Activated T-cell treated with anti-CD3 and anti-CD28 coated beads for 48 hours (primary cell): ENCODE measurements around the gene DCTN5.
"Not testable (repeated sequence)": the region's sequence is repeated elsewhere in the genome, so short reads cannot be mapped to it uniquely, and the experiment has no call there.

Experiments used
- DNase-seq: peaks from one replicate; pipeline ENCODE4 v3.0.0-alpha.2; 2020; ENCODE audit warnings: low read depth

DCTN5 gene

DNA sequence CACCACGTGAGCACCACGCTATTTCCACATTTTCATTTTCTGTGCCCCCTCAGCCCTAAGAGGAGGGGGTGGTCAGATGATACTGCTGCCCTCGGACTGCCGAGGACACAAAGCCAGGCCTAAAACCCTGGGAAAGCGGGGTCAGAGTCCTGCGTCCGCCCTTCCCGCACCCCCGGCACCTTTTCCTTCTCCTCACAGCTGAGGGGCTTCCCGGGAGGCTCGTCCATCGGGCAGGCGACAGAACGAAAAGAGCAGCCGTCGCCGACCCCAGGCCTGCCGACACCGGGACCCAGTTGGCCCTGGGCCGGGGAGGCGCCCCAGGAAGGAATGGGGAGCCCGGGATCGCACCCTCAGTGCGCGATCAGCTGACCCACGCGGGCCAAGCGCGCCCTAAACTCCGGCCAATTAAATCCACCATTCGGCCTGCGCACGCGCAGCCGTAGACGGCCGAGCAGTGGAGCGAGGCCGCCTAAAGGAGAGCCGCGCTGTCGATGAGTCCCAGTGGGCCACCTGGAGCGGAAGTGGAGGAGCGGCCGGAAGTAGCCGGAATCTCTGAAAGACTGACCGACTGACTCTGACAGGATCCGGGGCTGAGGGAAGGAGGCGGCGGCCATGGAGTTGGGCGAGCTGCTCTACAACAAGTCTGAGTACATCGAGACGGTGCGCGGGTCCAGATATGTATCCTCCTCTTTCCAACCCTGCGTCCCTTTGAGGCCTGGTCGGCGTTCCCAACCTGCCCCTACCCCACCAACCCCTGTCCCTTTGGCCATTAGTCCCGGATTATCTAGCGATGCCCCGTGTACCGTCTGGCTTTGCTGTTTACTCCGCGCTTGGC, at the start of gene DCTN5, which contains the start of gene PALB2:
Gene DCTN5, plus strand, starts transcription at position 536 of the 835 bp plus-strand sequence. Its CDS starts 77 bp downstream, at position 613.
Gene PALB2, minus strand, starts transcription at position 380 of the 835 bp plus-strand sequence. Its CDS starts 153 bp downstream, at position 227.
- DNase-seq, result peak; percentile 88

DNA sequence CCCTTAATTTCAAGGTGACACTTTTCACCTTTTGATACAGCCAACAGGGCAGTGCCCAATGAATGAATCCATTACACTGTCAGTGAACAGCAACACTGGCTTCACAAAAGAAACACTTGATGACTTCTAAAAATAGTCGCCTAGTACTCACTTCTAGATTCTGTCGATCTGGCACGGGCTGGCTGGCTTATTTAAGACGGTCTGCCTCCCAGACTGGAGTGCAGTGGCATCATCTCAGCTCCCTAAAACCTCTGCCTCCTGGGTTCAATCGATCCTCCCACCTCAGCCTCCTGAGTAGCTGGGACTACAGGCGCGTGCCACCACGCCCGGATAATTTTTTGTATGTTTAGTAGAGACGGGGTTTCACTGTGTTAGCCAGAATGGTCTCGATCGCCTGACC, 47.1 kb upstream of the DCTN5 start:
- no peak for DNase-seq

DNA sequence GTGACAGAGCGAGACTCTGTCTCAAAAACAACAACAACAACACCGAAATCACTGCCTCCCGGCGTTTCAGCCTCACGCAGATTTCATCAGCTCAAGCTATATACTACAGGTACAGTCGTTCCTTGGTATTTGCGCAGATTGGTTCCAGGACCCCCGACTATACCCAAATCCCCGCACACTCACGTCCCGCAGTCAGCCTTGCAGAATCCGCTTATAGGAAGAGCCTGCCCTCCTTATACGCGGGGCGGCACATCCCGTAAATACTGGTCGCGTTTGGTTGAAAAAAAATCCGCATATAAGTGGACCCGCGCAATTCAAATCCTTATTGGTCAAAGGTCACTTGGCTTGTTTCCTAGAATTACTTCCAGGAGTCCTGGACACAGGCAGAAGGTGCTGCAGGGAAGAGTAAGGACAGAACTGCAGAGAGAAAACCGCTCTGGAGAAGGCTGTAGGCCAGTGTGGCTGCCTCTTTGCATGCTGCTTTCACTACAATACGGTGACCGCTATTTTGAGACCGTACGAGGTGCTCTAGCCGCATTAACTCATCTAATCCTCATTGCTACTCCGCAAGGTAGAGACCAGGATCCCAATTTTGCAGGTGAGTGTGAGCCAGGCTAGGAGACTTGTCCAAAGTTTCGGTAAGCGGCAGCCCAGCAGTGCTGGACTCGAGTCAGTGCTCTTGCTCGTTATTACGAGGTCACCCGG, 45.9 kb upstream of the DCTN5 start:
- DNase-seq, result no peak

DNA sequence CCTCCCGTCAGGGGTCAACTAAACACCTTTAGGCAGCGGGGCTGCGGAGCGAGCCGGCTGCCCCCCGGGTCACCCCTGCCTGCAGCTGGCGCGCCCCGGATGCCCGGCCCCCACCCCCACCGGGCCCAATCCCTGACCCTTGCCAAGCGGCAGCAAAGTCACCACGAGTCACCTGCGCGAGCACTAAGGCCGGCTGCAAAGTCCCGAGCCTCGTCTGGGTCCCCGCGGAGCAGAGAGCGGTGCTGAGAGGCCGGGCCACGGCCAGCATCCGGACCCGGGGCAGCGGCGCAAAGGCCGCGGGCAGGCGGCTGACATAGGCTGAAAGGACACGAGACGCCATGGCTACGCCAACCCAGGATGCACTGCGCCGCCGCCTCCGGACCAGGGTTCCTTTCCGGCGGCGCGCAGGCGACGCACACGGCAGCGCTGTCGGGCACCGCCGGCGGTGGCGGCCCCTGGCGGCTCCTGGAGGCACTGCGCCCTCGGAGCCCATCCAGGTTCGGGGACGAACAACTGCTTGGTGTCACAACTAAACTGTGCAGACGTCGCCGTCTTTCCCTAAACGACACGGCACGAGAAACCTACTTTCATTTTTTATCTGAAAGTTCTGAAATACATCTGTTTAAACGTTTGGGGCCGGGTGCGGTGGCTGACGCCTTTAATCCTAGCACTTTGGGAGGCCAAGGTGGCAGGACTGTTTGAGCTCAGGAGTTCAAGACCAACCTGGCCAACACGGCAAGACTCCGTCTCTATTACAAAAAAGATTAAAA, 45.1 kb upstream of the DCTN5 start, which contains the start of gene NDUFAB1:
Gene NDUFAB1, minus strand, starts transcription at position 366 of the 770 bp plus-strand sequence. Its CDS starts 26 bp downstream, at position 340.
- peak; percentile 92 for DNase-seq

DNA sequence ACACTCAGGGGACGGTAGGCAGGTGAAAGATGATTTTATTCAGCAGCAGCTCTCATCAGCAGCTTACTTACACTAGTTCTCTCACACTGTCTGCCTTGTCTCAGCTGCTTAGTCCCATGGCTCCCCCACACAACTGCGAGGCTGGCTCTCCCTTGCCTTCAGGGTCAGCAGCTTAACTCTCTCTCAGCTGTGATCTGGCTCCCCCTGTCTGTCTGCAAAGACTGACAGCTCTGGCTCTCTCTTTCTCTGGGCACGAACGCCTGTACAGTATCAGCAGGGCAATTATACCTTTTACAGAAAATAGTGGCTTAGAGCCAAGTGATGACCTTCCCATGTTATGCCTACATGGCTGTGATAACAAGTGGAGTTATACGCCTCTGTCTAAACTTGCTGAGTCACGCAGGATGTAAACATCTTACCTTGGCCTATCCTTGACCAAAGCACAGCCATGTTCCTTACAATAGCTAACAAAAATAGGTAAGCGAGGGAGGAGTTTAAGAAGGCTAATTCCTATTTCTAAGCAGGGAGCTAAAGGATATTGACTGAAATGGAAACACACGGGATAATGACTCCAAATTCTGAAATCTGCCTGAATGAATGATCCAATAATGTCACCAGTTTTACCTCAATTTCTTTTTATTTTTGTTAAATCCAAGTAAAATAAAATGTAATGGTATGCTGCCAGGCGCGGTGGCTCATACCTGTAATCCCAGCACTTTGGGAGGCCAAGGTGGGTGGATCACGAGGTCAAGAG, 44.1 kb upstream of the DCTN5 start:
- peak; percentile 10 for DNase-seq

DNA sequence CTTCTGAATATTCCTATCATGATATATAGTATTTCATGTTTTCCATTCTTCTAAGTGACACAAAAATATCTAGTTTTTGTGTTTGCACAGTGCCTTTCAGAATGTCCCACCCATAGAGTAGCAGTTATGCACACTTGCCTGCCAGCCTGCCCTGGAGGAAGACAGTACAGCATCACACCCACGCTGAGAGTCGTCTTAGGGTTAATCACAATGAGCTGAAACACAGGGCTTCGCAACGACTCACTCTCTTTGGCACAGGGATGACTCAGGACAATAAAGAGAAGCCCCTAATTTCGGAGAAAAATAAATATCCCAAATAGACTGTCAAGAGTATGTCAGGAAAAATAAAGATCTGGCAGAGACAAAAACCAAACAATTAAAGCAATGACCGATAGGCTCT, 33.5 kb upstream of the DCTN5 start:
- no peak for DNase-seq

DNA sequence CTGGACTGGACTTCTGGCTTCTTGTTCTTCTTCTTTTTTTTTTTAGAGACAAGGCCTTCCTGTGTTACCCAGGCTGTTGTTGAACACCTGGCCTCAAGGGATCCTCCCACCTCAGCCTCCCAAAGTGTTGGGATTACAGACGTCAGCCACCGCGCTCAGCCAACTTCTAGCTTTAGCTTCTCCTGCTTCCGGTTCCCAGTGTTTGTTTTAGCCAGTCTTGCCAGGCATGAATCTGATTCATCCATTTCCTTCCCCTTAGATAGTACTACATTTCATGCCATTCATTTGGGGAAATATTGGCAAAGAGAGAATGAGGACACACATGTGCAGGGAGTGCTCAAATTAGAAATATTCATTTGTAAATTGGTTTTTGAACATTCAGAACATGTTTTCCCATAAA, 33.1 kb upstream of the DCTN5 start:
- DNase-seq, result no peak

DNA sequence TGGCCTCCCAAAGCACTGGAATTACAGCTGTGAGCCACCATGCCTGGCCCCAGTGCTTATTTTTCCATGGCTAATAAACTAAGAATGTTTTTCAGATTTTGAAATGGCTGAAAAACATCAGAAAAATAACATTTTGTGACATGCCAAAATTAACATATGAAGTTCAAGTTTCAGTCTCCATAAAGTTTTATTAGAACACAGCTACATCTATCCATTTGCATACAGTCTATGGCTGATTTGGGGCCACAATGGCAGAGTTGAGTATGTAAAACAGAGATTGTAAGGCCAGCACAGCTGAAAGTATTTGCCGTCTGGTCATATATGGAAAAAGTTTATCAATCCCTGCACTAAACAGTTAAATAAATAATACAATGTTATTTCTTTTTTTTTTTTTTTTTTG, 31.3 kb upstream of the DCTN5 start:
- no peak for DNase-seq

DNA sequence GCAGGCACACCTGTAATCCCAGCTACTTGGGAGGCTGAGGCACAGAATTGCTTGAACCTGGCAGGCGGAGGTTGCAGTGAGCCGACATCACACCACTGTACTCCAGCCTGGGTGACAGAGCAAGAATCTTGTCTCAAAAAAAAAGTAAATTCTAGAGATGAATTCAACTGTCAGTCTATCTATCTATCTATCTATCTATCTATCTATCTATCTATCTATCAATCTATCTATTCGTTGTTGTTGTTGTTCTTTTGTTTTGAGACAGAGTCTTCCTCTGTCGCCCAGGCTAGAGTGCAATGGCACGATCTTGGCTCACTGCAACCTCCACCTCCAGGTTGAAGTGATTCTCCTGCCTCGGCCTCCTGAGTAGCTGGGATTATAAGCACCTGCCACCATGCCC, 30.4 kb upstream of the DCTN5 start:
- not testable (repeated sequence) for DNase-seq

DNA sequence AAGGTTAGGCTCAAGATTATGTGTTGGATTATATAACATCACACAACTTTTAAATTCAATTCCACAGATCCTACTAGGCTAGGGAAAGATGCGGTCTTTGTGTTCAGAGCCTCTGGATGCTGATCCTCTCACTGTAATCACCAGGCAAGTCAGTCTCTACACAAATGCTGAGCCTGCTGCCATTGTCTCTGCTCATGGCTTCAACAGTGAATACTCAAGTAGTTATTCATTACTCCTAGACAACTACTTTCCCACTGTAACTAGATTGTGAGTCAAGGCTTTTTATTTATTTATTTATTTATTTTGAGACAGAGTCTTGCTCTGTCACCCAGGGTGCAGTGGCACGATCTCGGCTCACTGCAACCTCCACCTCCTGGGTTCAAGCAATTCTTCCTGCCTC, 29.3 kb upstream of the DCTN5 start:
- no peak for DNase-seq

DNA sequence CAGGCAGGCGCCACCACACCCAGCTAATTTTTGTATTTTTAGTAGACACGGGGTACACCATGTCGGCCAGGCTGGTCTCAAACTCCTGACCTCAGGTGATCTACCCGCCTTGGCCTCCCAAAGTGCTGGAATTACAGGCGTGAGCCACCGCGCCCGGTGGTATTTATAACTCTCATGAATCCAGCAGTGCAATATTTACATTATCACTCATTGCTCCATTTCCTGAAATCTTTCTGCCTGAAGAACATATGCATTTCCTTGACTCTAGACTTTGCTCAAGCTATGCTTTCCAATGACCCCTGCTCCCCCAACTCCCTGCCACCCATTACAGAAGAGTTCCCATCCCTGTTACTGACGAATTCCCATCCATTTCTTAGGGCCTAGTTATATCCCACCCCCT, 25.5 kb upstream of the DCTN5 start:
- no peak for DNase-seq

DNA sequence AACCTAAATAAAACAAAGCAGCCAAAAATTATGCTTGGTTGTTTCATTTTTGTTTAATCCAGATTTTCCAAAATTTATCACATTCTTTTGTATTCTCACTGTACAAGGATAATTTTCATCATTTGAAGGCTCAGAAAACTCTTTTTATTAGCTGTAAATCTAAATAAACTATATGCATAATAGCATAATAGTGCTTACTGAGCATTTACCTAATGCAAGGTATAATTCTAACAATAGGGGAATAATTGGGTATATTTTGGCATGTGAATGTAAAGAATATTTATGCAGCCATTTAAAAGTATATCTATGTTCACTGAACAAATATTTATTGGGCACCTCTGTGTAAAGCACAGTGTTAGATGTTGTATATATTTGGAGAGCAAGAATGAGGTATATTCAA, 17.2 kb upstream of the DCTN5 start:
- DNase-seq, result no peak

DNA sequence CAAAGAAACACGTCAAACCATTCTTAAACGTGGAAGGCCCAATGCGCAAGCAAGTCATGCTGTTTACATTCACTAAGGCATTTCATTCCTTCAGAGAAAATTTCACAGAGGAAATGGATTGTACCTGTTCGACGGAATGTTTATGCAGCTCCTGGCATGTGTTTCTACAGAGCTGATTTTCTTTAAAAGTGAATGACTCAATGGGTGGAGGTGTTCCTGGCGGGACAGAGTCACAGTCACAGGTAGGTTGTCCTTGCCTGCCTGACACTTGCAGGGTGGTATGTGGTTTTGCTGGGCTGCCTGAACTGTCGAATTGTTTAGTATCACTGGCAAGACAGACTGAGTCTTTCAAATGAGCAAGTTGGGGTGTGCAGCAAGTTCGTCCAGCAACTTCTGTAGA, 11.8 kb upstream of the DCTN5 start:
- DNase-seq, result no peak

DNA sequence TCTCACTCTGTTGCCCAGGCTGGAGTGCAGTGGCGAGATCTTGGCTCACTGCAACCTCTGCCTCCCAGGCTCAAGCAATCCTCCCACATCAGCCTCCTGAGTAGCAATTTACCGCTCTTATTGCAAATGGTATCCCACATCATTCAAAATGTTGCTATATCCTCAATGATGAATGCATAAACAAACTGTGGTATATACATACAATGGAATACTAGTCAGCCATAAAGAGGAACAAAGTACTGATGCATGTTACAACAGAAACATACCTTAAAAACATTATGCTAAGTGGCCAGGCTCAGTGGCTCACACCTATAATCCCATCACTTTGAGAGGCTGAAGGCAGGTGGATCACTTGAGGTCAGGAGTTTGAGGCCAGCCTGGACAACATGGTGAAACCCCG, 9.4 kb upstream of the DCTN5 start:
- DNase-seq, result not testable (repeated sequence)

DNA sequence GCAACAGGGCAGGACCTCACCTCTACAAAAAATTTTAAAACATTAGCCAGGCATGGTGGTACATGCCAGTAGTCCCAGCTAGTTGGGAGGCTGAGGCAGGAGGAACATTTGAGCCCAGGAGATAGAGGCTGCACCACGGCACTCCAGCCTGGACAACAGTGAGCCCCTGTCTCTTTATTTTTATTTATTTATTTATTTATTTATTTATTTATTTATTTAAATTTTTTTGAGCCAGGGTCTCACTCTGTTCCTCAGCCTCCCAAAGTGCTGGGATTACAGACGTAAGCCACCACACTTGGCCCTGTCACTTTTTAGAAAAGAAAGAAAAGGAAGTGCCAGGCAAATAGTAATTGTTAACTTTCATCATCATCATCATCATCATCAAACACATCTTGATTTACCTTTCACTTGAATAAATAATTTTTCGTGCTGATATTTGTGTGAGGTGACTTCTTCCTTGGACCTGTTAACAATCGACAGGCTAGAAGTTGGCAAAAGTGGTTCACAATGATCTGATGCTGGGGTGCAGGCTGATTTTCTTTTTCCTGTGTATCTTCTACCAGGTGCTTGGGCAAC, 6.7 kb upstream of the DCTN5 start:
- DNase-seq, result no peak

DNA sequence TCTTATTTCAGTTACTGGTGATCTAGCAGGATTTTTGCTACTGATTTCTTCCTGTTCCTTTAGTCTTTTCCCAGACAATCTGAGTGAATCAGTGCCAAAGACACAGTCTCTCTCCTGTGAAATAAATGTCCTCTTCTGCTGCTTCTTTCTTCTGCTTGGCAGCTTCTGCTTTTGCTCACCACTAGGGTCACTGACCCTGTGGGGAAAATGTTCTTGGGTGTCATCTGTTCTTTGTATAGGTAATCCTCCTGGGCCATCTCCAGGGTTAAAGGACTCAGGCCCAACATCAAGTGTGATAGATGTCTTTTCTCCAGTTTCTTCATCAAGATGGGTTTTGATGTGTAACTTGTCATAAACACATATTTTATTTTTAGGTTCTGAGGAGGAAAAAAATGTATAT, 5.3 kb upstream of the DCTN5 start:
- no peak for DNase-seq

DNA sequence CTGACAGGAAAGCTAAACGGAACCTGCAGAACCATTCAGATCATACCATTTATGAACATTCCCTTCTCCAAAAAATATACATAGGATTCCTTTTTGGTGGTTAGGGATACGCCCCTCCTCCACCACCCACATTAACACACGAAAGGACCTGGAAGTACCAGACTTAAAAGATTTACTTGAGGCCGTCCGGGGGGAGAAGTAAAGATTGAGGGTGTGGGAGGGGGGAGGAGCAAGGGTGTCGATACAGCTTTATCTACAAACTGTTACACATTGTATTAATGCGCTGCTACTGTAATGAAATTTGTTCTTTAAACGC, 693 bp upstream of the DCTN5 start:
- DNase-seq, result no peak

DNA sequence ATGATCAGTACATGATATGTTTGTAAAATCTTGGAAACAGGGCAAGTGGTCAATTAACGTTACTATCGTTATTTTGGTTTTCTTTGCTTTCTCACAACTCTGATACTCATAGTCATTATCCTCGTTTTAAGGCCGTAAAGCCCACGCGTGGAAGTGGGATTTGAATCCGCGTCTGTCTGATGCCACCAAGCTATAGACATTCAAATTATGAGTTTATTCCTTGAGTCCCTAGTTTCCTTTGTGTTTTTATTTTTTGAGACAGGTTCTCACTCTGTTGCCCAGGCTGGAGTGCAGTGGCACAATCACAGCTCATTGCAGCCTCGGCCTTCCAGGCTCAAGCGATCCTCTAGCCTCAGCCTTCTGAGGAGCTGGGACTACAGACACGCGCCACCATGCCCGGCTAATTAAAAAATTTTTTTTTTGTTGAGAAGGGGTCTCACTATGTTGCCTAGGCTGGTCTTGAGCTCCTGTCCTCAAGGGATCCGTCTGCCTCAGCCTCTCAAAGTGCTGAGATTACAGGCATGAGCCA, 1.0 kb downstream of the DCTN5 start:
- no peak for DNase-seq

DNA sequence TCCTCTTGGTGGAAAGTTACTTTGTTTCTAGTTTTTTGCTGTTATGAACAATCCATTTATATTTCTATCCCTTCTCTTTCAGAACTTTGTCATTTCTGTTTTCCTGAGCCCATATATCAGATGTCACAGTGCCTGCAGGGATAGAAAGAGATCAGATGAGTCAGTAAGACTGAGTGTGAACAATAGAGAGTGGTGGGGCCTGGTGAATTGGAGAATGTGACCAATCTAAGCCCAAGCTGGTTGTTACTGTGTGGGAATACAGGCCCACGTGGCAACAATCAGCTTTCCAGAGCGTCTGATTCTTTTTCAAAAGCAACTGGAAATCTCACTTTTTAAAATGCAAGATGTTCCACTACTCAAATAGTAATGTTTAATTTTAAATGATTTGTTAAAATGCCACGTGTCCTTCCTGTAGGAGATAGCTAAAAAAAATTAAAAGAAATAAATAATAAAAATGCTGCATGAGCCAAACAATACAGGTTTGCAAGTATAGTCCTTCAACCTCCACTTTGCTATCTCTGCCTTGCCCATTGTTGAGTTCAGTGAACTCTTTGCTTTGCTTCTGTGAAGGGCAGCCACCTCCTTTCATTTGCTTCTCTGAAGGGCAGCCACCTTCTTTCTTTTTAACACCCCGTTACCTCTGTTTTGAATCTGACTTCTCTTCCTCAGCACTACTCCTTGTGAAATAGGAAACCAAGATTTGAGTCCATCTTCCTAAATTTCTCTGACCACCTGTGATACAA, 9.6 kb downstream of the DCTN5 start:
- no peak for DNase-seq

DNA sequence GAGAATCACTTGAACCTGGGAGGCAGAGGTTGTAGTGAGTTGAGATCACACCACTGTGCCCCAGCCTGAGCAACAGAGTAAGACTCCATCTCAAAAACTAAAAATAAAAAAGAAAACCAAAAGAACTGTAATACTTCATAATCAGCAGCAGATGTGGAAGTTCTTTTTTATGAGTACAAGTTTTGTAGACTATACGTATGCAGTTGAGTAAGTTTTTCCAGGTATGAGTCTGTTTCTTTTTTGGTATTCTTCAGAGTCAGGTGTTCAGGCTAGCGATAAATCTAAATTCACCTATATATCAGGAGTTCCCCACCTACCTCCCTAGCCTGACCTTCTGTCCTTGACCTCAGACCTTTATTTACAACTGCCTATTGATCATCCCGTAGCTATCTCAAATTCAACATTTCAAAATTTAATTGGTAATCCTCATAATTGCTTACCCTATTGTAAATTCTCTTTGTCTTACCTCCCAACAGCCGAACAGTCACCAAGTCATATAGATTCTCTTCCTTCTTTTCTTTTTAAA, 10.7 kb downstream of the DCTN5 start:
- no peak for DNase-seq
